Stimulated activated CD4-positive, alpha-beta T cell treated with anti-CD3 and anti-CD28 coated beads, Interleukin-2, amount 100 ng/mL, for 24 hours (primary cell): ENCODE results near the gene HCRTR1.
A peak's percentile ranks its signal among the peaks of the same experiment; 100 is the strongest.
"Not testable (repeated sequence)": the region's sequence is repeated elsewhere in the genome, so short reads cannot be mapped to it uniquely, and the experiment has no call there.

ENCODE experiments used
- DNase-seq, 2 donors: peaks; one replicate each; pipeline ENCODE4 v3.0.0-alpha.2; 2020

The HCRTR1 gene

GRCh38 chr1:31581821-31582810, 35.4 kb upstream of the HCRTR1 start:
- DNase-seq, result no peak

- no peak for DNase-seq
These were observed 34.2 kb upstream of the HCRTR1 start for GRCh38 chr1:31583082-31583994.

GRCh38 chr1:31583995-31584868, 33.3 kb upstream of the HCRTR1 start:
- no peak for DNase-seq

GRCh38 chr1:31584869-31585735, 32.4 kb upstream of the HCRTR1 start:
- no peak for DNase-seq

GRCh38 chr1:31585736-31586365, 31.6 kb upstream of the HCRTR1 start:
- no peak for DNase-seq

- DNase-seq, result no peak
These were observed 30.8 kb upstream of the HCRTR1 start for GRCh38 chr1:31586376-31587327.

GRCh38 chr1:31587328-31587699, 30.2 kb upstream of the HCRTR1 start:
- DNase-seq, result not testable (repeated sequence)

- peak; percentile 56 to 63 for DNase-seq
These were observed 29.6 kb upstream of the HCRTR1 start for GRCh38 chr1:31587720-31588423.

GRCh38 chr1:31588751-31589515, 28.6 kb upstream of the HCRTR1 start:
- DNase-seq, result no peak

- DNase-seq, result no peak
These were observed 25.9 kb upstream of the HCRTR1 start for GRCh38 chr1:31591425-31592093.

- no peak for DNase-seq
These were observed 25.4 kb upstream of the HCRTR1 start for GRCh38 chr1:31592132-31592531.

GRCh38 chr1:31593136-31593665, 24.3 kb upstream of the HCRTR1 start:
- no peak for DNase-seq

- peak; percentile 61 to 78 for DNase-seq
These were observed 23.5 kb upstream of the HCRTR1 start for GRCh38 chr1:31593770-31594632.

GRCh38 chr1:31595836-31596736, 21.4 kb upstream of the HCRTR1 start:
- DNase-seq, result no peak

GRCh38 chr1:31596737-31597097, 20.8 kb upstream of the HCRTR1 start:
- DNase-seq, result no peak
